ENCODE data around the gene IPO13.

IPO13 gene

GRCh38 chr1:43987159-43987902 is 40.6 kb downstream of the IPO13 start:
- no peak for DNase-seq (ENCODE audit: low read depth)

- no peak for DNase-seq (ENCODE audit: low read depth)
Measured at GRCh38 chr1:43990271-43991199, 43.8 kb downstream of the IPO13 start.

GRCh38 chr1:43991200-43991475 is 44.4 kb downstream of the IPO13 start:
- DNase-seq (ENCODE audit: low read depth), result no peak

- peak; percentile 67 for DNase-seq (ENCODE audit: low read depth)
Measured at GRCh38 chr1:43991476-43992231, 44.9 kb downstream of the IPO13 start, which contains the start of gene CCDC24. Gene CCDC24, plus strand, starts transcription at chr1:43991599. Its CDS starts 280 bp downstream, at chr1:43991879.

- DNase-seq (ENCODE audit: low read depth), result no peak
Measured at GRCh38 chr1:43992232-43992995, 45.7 kb downstream of the IPO13 start.

GRCh38 chr1:43993206-43993914 is 46.6 kb downstream of the IPO13 start:
- DNase-seq (ENCODE audit: low read depth), result no peak

- DNase-seq (ENCODE audit: low read depth), result no peak
Measured at GRCh38 chr1:43994071-43994470, 47.3 kb downstream of the IPO13 start.

GRCh38 chr1:43994794-43995790 is 48.3 kb downstream of the IPO13 start:
- no peak for DNase-seq (ENCODE audit: low read depth)

GRCh38 chr1:43995984-43996732 is 49.4 kb downstream of the IPO13 start:
- DNase-seq (ENCODE audit: low read depth), result no peak

- no peak for DNase-seq (ENCODE audit: low read depth)
Measured at GRCh38 chr1:43996733-43997115, 50.0 kb downstream of the IPO13 start.

- DNase-seq (ENCODE audit: low read depth), result no peak
Measured at GRCh38 chr1:43997295-43997999, 50.7 kb downstream of the IPO13 start.

- no peak for DNase-seq (ENCODE audit: low read depth)
Measured at GRCh38 chr1:43998000-43998378, 51.2 kb downstream of the IPO13 start.

- no peak for DNase-seq (ENCODE audit: low read depth)
Measured at GRCh38 chr1:43999455-43999854, 52.7 kb downstream of the IPO13 start.

GRCh38 chr1:44000122-44000665 is 53.4 kb downstream of the IPO13 start:
- no peak for DNase-seq (ENCODE audit: low read depth)

GRCh38 chr1:44002165-44002564 is 55.4 kb downstream of the IPO13 start:
- DNase-seq (ENCODE audit: low read depth), result no peak

GRCh38 chr1:44002606-44003157 is 55.9 kb downstream of the IPO13 start:
- DNase-seq (ENCODE audit: low read depth), result no peak

- DNase-seq (ENCODE audit: low read depth), result no peak
Measured at GRCh38 chr1:44008259-44008658, 61.5 kb downstream of the IPO13 start.

- no peak for DNase-seq (ENCODE audit: low read depth)
Measured at GRCh38 chr1:44010935-44011471, 64.3 kb downstream of the IPO13 start.
